Transverse colon (tissue), 4 donors: ENCODE measurements around the gene COMMD9. TPM values are rescaled to one million over a fixed set of nuclear protein-coding genes. Genes with fewer than 3 reads are reported as not detected.

Source experiments
- DNase-seq: peaks from one replicate; pipeline ENCODE4 v3.0.0-alpha.2; 2019
- H3K27ac ChIP-seq, 4 donors: fragments of 200-600 bp; sonication (generic); 2 replicates each; pipeline ENCODE4 v1.5.1; 2016 to 2018; ENCODE audit warnings: inconsistent platforms in 4 of 4
- H3K27me3 ChIP-seq: fragments of 200-600 bp; sonication (generic); 2 replicates; pipeline ENCODE4 v1.5.1; 2017; ENCODE audit warnings: inconsistent platforms
- H3K36me3 ChIP-seq, 4 donors: fragments of 200-600 bp; sonication (generic); 2 replicates each; pipeline ENCODE4 v1.5.1; 2017 to 2019; ENCODE audit warnings: inconsistent platforms in 4 of 4
- H3K4me1 ChIP-seq, 4 donors: fragments of 200-600 bp; sonication (generic); 2 replicates each; pipeline ENCODE4 v1.5.1; 2017 to 2020; ENCODE audit warnings: inconsistent platforms in 4 of 4
- H3K4me3 ChIP-seq, 4 donors: fragments of 200-600 bp; sonication (generic); 1 replicate in 1 of 4; 2 replicates in 3 of 4; pipeline versions ENCODE4 v1.5.1 to v1.6.1; 2017 to 2019; ENCODE audit warnings: inconsistent platforms in 4 of 4
- H3K9me3 ChIP-seq, 2 donors: fragments of 200-600 bp; sonication (generic); 2 replicates each; pipeline ENCODE4 v1.5.1; 2017 to 2019; ENCODE audit warnings: inconsistent platforms in 2 of 2
- EP300 ChIP-seq: sonication (generic); formaldehyde crosslinking; IDR thresholded peaks from one replicate; pipeline ENCODE4 v1.6.1; 2017; ENCODE audit warnings: antibody characterized with exemption, low read depth
- POLR2A ChIP-seq: fragments of 450-650 bp; IDR thresholded peaks from one replicate; pipeline ENCODE4 v1.6.1; 2016; ENCODE audit warnings: antibody characterized with exemption, mild to moderate bottlenecking, moderate library complexity
- POLR2AphosphoS5 ChIP-seq, 3 donors: sonication (generic); formaldehyde crosslinking; IDR thresholded peaks; one replicate each; pipeline ENCODE4 v1.6.1; 2016; ENCODE audit warnings: antibody characterized with exemption in 3 of 3
- WGBS, 2 donors: methylation state at CpG; one replicate each; pipeline ENCODE4 v1.1.5; 2018; ENCODE audit warnings: low coverage in 1 of 2; 5-methylcytosine and 5-hydroxymethylcytosine counted together
- in situ Hi-C, 4 donors: fragments of 200-750 bp; cut with MboI; loops; one replicate each; pipeline versions ENCODE4 v1.15.0 to v1.15.1; 2017; ENCODE audit warnings: low sequenced_read_pairs in 3 of 4, low pct_ligation_motif_present in 1 of 4, low pct_unique_long_range_greater_than_20kb in 1 of 4
- intact Hi-C: fragments of 100-400 bp; cut with DNase I; formaldehyde crosslinking; loops from one replicate; pipeline ENCODE4 v1.15.1; 2023; ENCODE audit warnings: low total_unique reads
- total RNA-seq, 4 donors: library from RNA; depleted of rRNA; stranded (reverse); fragments of >200 nt; gene quantifications; one replicate each; pipeline ENCODE4 v1.1.0, GENCODE V29; 2016
- TF ChIP-seq, protein P1 (sequence below), 5 experiments: fragments of 200-600 bp in 3 of 5; fragments of 450-650 bp in 2 of 5; sonication (generic) in 3 of 5; IDR thresholded peaks; 1 replicate in 2 of 5; 2 replicates in 3 of 5; pipeline ENCODE4 v1.5.1; 2016 to 2017; ENCODE audit warnings: antibody characterized with exemption in 5 of 5, inconsistent platforms in 3 of 5, mild to moderate bottlenecking in 2 of 5, moderate library complexity in 1 of 5

The COMMD9 gene
- total RNA-seq, 4 donors from 2014 or later = 22.4 to 46.2 (median 33.9) TPM

DNA sequence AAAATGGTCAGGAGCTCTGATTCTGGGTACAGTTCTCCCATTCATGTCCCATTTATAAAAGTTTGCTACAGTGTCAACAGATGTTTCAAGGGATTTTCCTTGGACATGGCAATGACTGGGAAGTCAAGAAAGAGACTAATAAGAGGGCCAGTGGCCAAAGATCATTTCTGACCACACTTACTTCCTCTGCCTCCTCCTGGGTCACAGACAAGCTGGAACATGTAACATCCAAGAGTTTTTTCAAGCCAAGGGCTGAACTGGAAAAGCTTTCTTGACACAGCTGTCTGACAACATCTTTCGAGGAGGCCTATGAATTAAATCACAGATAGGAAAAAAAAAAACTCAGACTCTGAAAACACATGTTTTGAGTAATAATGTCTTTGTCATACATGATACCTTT, 8.7 kb downstream of the COMMD9 start:
- in situ Hi-C loops (loop anchor here in 2 of 4 donors (10.0 to 25.0 kb wide), 2 partner anchors 107 to 214 kb away; no protein-coding TSS in a partner anchor), intact Hi-C loops (no loop called here)
- H3K27me3 ChIP-seq = no peaks in the 10 kb centered on the region
- H3K36me3 ChIP-seq = peaks cover 0 to 11% (median 2%) of the 10 kb centered on the region in 4 donors
- WGBS, 2 donors = 78 to 86% methylated on average over 1 of the region's 1 CpG
- no peaks in the 10 kb centered on the region for H3K4me1 ChIP-seq
- DNase-seq = no peak
- TF ChIP-seq POLR2AphosphoS5 (IDR thresholded peaks at IDR 0.05) (no peak), POLR2A (no peak), EP300 (no peak)
- TF ChIP-seq, protein P1, sequence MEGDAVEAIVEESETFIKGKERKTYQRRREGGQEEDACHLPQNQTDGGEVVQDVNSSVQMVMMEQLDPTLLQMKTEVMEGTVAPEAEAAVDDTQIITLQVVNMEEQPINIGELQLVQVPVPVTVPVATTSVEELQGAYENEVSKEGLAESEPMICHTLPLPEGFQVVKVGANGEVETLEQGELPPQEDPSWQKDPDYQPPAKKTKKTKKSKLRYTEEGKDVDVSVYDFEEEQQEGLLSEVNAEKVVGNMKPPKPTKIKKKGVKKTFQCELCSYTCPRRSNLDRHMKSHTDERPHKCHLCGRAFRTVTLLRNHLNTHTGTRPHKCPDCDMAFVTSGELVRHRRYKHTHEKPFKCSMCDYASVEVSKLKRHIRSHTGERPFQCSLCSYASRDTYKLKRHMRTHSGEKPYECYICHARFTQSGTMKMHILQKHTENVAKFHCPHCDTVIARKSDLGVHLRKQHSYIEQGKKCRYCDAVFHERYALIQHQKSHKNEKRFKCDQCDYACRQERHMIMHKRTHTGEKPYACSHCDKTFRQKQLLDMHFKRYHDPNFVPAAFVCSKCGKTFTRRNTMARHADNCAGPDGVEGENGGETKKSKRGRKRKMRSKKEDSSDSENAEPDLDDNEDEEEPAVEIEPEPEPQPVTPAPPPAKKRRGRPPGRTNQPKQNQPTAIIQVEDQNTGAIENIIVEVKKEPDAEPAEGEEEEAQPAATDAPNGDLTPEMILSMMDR (IDR thresholded peaks at IDR 0.05) = no peak
- H3K9me3 ChIP-seq = no peaks in the 10 kb centered on the region
- no peak overlapping the region for H3K27ac ChIP-seq
- no peak overlapping the region for H3K4me3 ChIP-seq

DNA sequence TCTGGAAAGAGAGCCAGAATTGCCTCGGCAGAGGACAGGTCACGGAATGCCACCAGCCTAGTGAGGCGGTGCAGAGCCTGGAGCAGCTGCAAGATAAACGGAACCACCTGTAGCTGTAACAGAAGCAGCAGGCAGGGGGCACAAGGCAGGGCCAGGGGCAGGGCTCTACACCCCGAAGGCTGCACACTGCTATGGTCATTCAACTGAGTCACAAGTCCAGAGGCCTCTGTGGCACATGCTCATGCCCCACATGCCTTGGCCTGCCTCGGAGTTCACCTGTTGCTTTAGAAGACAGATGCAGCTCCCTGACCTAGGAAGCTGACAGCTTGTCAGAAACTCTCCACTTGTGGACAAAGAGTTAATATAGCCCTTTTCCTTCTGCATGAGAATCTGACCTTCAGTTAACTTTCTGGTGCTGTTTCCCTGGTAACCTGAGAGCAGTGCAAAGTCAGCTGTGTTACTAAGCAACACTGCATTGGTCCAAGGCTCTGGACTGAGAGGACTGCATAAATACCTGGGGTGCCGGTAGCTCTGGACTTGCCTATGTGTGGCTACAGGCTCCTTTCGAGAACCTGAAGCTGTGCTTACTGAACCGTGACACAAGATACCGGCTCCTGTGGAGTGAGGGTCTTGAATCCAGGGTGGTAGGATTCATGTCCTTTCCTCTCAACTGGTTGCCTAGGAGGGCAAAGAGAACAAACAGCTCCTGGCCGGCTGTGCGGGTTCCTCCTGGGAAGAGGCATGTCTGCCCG, 10.5 kb downstream of the COMMD9 start:
- Histone ChIP-seq H3K27ac (no peak overlapping the region), H3K36me3 (peaks cover 0 to 24% (median 7%) of the 10 kb centered on the region in 4 donors), H3K4me1 (no peaks in the 10 kb centered on the region), H3K27me3 (no peaks in the 10 kb centered on the region), H3K9me3 (no peaks in the 10 kb centered on the region), H3K4me3 (no peak overlapping the region)
- in situ Hi-C loops (loop anchor here in 1 of 4 donors (25.0 kb wide), 1 partner anchor 109 kb away; no protein-coding TSS in a partner anchor), intact Hi-C loops (no loop called here)
- 88 to 89% methylated on average over 3 to 13 of the region's 13 CpGs for WGBS, 2 donors
- TF ChIP-seq EP300 (no peak), POLR2A (no peak), POLR2AphosphoS5 (IDR thresholded peaks at IDR 0.05) (no peak)
- TF ChIP-seq, protein P1 (IDR thresholded peaks at IDR 0.05) = no peak
- no peak for DNase-seq

DNA sequence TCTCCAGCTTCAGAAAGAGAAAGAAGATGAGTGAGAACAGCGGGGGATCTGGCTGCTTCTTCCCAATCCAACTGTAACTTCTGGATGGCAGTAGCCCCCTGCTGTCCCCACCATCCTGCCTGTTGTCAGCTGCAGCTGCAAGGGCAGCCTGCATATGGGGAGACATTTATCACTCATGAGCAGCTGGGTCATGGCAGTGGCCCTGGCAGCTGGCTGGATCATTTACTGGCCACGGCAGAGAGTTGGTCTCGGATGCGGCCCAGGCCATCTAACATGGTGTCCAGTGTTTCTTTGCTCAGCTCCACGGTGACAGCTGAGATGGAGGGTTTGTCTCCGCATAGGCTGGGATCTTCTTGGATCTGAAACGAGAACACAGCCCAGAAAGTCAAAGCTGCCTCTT, 14.8 kb downstream of the COMMD9 start:
- 87 to 93% methylated on average over 3 to 7 of the region's 7 CpGs for WGBS, 2 donors
- Histone ChIP-seq H3K9me3 (no peaks in the 10 kb centered on the region), H3K4me1 (no peaks in the 10 kb centered on the region), H3K27ac (no peak overlapping the region), H3K36me3 (peaks cover 0 to 41% (median 11%) of the 10 kb centered on the region in 4 donors), H3K4me3 (no peak overlapping the region), H3K27me3 (no peaks in the 10 kb centered on the region)
- intact Hi-C loops = no loop called here
- no peak for DNase-seq
- in situ Hi-C loops = loop anchor here in 3 of 4 donors (25.0 kb wide), 3 partner anchors 237 to 662 kb away; partner anchors contain the start of gene FJX1 (in 1 of the 3)
- TF ChIP-seq POLR2AphosphoS5 (IDR thresholded peaks at IDR 0.05) = no peak
- no peak for TF ChIP-seq EP300

DNA sequence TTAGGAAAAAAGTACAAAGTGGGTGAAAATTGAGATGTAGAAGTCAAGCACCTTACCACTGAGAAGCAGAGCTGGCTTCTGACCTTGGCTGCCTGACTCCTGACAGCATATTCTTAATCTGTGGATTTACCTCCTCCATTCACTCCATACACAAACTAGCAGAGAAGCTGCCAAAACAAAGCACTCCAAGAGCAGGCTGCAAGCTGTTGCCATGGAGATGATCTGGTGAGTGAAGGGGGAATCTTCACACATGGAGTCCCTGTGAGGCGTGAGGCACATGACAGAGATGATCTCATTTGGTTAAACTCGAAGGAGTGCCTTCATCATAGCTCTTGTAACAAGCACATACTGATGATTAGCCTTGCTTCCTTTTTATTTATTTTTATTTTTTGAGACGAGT, 16.1 kb downstream of the COMMD9 start:
- intact Hi-C loops = no loop called here

More for the DNA sequence above, 16.1 kb downstream of the COMMD9 start:
- in situ Hi-C loops = loop anchor here in 3 of 4 donors (25.0 kb wide), 3 partner anchors 236 to 661 kb away; partner anchors contain the start of gene FJX1 (in 1 of the 3)
- no peaks in the 10 kb centered on the region for H3K27me3 ChIP-seq
- no peak overlapping the region for H3K27ac ChIP-seq
- H3K4me1 ChIP-seq = no peaks in the 10 kb centered on the region
- no peaks in the 10 kb centered on the region for H3K9me3 ChIP-seq
- peaks cover 0 to 41% (median 9%) of the 10 kb centered on the region in 4 donors for H3K36me3 ChIP-seq
- no peak for TF ChIP-seq EP300
- TF ChIP-seq, protein P1 (IDR thresholded peaks at IDR 0.05) = no peak
- no peak for TF ChIP-seq POLR2A
- TF ChIP-seq POLR2AphosphoS5 (IDR thresholded peaks at IDR 0.05) = no peak
- H3K4me3 ChIP-seq = no peak overlapping the region
- 67 to 96% methylated on average over 2 to 3 of the region's 3 CpGs for WGBS, 2 donors
- DNase-seq = no peak
